HG02642 (cell line): ENCODE measurements around the gene KCNJ8.

Source experiments
- ATAC-seq: cut with Tn5 transposase; IDR thresholded peaks from one replicate; pipeline ENCODE4 v1.9.1; 2021; ENCODE audit warnings: mild to moderate bottlenecking; ENCODE audit not compliant: unreplicated experiment, poor library complexity

Gene KCNJ8

DNA sequence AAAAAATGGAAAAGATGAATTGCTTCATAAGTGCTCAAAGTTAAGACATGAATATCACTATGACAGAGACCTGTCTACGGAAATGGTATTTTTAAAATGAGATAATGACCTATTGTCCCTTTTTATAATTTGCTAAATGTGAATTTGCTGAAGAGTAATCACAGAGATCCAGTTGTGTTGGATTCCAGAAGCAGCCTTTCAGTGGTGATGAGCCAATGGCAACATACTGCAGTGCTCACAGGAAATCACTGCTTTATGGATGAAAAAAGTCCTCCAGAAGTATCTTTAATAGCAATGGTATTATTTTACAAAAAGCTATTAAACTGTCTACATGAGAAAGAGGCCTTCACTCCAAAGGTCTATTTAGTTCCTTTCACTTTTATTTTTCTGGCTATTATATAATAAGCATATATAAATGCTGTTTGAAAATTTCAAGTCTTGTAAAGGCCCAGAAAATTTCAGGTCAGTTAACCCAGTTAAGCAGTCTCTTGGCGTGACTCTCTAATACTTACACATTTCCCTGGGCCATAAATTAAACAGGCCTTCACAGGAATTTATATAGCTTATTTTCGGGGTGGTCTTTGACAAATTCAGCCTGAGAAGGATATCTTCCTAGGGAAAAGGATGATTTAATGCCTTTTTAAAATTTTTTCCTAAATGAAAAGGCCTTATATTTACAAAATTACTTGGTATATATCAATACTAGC, 55.4 kb downstream of the KCNJ8 start:
- ATAC-seq: no peak

DNA sequence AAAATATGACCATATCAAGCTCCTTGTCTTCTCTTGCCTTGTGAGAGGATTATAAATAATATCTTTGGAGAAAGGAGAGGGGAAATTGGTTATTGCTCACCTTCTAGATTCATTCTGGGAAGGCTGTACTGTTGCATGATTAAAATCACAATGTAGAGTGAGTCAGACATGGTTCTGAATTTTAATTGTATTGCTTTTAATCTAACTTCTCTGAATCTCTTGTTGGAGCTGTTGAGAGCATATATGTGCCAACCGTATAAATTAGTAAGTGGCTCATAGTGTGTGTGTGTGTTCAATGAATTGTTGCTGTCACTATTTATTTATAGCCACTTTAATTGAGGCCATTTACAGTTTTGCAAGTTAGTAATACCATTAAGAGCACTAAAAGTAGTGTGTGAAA, 56.1 kb downstream of the KCNJ8 start:
- no peak for ATAC-seq

DNA sequence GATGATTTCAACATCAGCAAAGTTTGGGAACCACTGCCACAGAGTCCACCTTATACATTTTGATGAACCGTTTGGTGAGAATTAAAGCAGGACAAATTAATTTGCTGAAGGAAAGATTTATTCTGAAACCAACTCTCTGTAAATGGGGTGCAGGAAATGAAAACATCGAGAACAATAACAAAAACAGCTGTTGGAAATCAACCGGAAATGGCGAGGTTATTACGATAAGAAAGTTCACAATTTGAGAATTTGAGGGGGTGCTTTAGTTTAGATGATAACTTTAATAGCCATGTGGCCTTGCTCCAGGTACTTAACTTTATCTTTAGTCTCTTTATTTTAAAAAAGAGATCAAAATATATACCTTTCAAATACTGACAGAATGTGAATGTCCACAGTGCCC, 56.7 kb downstream of the KCNJ8 start:
- ATAC-seq: no peak

DNA sequence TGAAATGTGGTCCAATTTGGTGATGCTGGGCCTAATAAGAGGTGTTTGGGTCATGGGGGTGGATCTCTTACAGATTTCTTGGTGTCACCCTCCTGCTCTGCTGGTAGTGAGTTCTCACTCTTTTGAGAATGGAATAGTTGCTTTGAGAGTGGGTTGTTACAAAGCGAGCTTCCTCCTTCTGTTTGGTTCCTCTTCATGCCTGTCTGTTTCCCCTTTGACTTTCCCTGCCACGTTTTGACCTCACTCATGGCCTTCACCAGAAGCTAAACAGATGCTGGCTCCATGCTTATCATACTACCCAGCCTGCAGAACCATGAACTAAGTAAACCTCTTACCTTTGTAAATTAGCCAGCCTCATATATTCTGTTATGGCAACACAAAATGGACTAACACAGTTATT, 59.1 kb downstream of the KCNJ8 start:
- no peak for ATAC-seq
